HG03460 (cell line): ENCODE data around the gene PIK3AP1.

Experiments
- ATAC-seq: cut with Tn5 transposase; IDR thresholded peaks from one replicate; pipeline ENCODE4 v1.9.1; 2021; ENCODE audit not compliant: unreplicated experiment

PIK3AP1 gene

DNA sequence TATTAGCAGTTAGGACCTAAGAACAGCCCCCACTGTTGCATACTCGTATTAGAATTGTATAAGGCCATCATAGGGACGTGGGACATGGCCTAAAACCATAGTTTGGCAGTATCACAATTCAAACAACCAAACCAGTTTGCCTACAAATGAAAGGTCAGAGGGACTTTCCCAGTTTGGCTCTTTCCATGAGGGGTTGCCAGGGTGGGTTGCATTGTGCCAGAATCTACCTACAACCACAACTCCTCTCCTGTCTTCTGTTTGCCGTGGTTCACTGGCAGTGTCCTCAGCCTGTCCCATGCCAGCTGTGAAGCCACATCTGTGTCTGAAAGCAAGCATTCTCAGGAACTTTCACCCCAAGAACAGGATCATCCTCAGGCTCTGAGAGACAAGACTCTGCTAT, 44.5 kb downstream of the PIK3AP1 start:
- no peak for ATAC-seq

DNA sequence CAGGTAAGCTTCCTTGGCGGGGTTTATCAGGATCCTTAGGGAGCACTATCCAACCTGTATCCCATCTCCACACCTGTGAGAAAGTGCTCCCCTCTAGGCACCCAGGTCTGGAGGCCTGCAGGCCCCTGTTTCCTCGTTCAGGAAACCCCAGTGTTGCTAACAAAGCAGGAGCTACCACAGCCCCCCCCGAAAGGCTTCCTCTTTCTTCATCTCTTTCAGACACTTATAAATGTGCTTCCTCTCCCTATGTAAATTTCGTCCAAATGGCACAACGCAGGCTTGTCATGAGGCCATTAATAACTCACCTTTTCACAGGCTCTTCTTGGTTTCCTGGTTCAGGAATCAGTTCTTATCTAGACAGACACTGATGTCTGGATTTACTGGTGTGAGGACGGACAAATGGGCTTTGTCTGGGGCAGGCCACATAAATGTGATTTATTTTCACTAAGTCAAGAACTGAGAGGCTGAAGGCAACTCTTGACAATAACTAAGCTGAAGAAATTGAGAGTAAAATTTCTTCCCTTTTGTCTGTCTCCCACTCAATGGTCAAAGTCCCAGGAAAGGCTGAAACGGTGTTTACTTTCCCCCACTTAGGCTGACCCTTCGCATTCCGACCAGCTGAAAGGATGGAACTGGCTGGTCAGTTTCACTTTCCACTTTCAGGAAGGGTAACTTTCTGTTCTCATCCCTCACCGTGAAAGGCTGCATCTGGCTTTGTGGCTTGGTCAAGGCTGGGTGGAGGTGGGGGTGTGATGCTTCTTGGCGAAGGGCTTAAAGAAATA, 46.8 kb downstream of the PIK3AP1 start:
- ATAC-seq = peak; percentile 57

DNA sequence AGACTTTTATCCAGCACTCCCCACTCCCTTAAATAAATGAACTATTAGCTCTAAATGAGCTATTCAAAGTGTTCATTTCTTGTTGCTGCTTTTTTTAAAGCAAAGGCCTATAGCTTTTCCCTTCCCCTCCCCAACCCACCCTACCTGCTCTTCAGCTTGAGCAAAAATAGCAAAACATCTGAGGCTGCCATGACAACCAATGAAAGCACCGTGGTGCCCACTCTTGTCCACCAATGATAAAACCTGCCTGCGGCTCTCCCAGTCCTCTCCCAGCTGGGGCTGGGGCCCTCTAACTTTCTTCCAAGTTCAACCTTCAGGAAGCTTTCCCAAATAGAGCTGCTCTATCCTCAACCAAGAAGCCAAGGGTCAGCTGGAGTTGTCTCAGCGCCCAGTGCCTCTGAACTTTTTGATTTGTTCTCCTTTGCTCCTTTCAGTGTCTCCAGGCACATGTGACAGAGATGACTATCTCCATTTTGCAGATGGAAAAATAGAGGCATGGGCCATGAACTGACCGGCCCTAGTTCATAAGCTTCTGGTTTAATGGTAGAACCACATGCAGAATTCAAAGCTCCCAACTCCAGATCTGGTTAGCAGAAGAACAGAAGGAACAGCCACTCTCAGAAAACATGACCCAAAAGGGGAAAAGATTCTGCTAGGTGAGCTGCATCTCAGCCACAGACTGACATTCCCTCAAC, 47.7 kb downstream of the PIK3AP1 start:
- no peak for ATAC-seq

DNA sequence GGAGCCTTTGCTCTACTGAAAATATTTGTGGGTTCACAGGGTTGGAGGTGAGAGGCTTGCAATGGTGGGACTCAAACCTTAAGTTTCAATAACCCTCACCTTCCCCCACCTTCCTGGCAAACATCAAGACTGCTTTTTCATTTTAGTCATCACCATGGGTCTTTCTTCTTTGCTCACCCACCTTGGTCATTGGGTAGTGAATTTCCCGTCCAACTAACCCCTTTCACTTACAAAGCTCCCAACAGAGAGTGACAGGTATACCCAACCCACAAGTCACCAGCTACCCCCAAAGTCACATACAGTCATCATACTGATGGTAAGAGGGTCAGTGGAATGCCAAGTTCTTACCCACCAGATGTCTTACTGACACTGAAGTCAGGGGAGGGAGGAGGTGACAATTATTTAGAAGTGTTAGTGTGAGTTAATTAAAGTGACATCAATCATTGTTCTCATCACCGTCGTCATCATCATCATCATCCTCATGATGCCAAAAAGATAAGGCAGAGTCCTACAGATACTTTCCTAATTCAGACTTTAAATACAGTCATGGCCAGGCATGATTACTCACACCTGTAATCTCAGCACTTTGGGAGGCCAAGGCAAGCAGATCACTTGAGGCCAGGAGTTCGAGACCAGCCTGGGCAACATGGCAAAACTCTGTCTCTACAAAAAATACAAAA, 49.0 kb downstream of the PIK3AP1 start:
- no peak for ATAC-seq

DNA sequence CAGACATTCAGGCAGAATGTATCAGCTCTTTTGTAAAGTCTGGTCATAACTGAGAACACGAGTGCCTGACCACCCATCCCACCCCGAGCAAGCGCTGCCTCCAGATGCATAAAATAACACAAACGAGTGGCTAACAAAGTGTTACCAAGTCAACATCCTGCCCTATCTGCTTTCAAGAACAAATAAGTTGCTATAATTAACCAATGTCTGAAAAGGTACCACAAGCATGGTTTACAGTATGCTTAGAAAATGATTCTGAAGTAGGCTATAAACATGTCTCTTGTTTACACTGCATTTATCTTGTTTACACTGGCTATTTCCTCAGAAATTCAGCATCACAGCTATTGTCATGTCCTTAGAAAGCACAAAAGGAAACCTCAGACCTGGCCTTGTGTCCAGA, 49.5 kb downstream of the PIK3AP1 start:
- no peak for ATAC-seq

DNA sequence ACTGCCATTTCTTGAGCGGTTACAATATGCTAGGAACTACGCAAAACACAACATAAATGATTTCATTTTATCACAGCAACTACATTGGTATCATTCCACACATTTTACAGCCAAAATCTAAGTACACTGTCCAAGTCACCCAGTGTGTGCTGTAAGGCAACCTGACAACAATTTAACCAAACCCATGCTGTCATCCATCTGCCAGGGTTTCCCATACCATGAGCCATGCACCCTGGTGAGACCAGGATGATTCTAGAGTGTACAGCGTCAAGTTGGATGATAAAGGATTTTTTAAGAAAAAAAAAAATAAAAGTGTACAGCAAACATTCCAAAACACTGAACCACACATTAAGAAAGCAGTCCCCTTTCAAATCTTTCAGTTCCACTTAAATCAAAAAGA, 52.9 kb downstream of the PIK3AP1 start:
- ATAC-seq = no peak

DNA sequence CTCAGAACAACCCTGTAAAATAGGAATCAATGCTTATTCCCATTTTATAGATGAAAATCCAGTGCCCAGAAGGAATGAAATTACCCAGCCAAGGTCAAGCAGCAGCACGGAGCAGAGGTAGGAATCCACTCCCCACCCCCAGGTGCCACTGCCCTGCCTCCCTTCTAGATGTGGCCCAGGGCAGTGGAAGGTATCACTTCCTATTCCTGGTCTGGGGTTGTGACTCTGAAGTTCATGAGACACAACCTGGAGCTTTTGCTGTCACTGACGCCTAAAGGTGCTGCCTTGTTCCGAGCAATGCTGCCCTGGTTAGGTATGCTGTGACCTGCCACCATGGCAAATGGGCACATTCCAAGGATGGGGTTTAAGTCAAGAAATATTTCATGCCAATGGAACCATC, 53.6 kb downstream of the PIK3AP1 start:
- no peak for ATAC-seq

DNA sequence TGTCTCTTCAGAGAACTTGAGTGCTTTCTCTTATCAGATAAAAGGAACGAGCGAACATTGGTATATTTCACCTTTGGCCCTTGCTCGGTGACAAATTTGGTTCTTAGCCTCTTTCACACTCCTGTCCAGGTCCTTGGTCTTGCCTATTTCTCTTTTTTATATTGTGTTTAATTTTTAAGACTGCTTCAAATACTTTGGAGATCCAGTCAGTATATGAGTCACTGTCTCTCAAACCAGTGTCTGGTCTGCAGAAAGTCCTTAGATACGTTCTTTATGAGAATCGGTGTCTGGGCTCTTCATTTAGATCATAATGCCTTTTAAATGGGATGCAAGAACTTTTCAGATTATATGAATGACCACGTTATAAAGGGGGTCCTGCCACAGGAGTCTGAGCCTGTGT, 55.0 kb downstream of the PIK3AP1 start:
- ATAC-seq = no peak

DNA sequence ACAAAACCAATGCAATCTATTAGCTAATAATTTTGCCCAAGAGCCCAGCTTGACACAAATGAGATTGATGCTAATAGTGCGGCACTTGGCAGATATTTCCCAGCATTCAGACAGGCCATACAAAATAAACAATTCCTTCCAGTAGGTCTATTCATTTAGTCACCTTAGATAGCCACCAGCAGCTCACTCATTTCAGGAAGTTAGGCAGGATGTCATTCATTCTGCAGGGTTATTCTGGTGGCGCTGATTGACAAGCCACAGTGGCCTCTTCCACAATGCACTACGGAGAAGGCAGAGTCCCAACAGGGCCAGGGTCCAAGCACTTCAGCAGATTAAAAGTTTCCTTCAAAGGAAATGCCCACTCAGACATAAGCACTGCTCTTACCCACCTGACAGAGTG, 55.8 kb downstream of the PIK3AP1 start:
- ATAC-seq = no peak

DNA sequence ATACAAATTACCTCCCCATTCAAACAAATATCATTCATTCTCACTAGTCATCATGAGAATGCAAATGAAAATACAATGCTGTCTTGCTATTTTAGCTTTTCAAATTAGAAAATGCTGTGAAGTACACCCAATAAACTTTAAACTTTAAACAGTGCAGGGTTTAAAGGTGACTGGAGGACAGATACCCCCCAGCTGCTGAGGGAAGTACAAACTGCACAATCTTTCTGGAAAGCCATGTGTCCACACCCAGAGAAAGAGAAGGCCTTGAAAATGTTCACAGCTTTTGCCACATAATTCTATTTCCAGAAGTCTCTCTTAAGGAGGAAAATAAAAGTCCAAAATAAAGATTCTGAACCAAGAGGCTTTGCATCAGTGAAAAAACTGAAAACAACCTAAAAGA, 56.5 kb downstream of the PIK3AP1 start:
- ATAC-seq = no peak

DNA sequence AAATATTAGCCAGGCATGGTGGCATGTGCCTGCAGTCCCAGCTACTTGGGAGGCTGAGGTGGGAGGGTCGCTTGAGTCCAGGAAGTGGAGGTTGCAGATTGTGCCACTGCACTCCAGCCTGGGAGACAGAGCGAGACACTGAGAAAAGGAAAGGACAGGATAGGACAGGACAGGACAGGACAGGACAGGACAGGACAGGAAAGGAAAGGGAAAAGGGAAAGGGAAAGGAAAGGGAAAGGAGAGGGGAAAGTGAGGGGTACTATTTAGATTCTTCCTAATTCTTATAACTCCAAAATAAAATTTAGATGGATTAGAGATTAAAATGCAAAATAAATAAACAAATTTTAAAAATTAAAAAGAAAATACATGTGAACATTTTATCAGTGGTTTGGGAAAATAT, 58.7 kb downstream of the PIK3AP1 start:
- no peak for ATAC-seq

DNA sequence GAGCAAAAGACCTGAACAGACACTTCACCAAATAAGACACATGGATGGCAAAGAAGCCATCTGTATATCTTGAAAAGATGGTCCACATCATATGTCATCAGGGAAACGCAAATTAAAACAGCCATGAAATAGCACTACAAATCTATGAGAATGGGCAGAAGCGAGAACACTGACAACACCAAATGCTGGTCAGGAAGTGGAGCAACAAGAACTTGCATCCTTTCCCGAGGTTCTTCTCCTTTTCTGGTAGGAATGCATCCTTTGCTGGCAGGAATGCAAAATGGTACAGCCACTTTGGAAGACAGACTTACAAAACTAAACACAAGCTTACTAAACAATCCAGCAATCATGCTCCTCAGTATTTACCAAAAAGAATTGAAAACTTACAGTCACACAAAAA, 60.0 kb downstream of the PIK3AP1 start:
- no peak for ATAC-seq

DNA sequence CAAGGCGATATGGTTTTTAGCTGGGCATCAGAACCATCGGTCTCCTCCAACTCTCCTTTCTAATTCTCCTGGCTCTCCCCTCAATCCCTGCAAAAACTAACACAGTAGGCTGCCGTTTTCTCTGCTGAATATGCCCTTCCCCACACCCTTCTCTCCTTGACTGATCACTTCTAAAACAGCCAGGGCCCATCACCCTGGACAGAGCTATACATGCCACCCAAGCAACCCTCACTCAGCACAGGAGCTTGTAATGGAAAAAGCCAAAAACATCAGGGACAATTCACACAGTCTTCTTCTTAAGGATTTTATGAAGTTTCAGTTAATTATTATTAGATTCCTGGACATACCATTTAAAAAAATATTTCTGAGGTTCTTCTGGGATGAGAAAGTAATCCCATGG, 61.5 kb downstream of the PIK3AP1 start:
- ATAC-seq = no peak

DNA sequence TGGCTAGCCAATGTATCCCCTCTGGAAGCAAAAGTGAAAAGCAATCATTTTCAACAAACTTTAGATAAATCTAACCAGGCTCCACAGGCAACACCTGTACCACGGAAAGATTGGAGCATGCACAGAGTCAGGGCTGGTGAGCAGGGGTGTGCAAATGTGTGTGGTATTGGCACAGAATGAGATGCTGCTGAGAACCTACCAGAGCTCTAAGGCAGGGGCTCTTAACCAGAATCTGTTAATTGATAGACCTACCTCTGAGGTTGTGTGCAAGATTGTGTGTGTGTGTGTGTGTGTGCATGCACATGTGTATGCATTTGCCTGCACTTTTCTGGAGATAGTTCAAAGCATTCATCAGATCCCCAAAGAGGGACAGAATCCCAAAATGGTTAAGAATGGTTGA, 62.9 kb downstream of the PIK3AP1 start:
- no peak for ATAC-seq

DNA sequence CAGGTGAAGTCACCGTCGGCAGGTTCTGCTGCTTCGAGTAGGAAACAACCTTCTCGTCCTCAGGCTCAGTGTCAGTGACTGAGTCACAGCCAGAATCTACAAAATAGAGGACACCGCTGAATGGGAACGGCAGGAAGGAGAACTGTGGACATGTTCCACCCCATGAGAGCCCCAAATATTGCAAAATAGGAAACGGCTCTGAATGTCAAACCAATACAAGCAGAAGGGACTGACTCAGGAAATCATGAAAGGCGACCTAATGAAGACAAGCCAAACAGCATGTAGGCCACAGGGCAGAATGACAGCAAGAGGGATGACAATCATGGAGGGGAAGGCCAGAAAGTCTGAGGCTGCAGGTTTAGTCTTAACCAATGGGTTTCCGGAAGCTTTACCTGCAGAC, 63.5 kb downstream of the PIK3AP1 start:
- ATAC-seq = no peak

DNA sequence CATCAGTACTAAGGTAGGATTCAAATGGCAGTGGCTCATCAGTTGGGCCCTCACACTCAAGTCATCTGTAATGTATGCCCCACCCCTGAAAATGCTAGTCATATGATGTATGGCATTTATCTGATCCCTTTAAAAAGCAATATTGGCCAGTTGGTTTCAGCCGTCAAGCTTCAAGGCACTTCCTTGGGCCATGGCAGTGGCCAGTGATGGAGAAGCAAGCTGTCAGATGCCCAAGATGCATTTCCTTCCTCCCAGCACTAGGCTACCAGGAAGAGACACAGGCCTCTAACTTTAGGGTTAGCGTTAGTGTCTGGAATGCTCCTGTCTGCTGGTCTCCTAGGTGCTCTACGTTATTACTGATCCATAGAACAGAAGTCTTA, 64.1 kb downstream of the PIK3AP1 start:
- ATAC-seq = no peak

DNA sequence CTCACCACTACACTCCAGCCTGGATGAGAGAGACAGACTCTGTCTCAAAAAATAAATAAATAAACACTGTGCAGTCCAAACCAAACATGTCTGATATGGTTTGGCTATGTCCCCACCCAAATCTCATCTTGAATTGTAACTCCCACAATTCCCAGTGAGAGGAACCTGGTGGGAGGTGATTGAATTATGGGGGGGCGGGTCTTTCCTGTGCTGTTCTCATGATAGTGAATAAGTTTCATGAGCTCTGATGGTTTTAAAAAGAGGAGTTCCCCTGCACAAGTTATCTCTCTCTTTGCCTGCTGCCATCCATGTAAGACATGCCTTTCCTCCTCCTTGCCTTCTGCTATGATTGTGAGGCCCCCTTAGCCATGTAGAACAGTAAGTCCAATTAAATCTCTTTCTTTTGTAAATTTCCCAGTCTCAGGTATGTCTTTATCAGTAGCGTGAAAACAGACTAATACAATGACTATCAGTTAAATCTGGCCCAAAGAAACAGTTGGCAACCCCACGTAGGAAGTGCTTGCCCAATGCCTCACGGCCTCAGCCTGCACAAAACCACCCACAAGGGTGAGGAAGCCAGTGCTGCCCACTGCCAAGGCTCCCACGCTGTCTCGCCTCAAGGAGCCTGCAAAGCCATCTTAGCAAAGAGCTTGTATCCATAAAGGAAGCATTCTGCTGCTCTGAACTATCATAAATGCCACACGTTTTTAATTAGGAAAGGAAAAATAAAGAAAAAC, 64.7 kb downstream of the PIK3AP1 start:
- ATAC-seq = no peak

DNA sequence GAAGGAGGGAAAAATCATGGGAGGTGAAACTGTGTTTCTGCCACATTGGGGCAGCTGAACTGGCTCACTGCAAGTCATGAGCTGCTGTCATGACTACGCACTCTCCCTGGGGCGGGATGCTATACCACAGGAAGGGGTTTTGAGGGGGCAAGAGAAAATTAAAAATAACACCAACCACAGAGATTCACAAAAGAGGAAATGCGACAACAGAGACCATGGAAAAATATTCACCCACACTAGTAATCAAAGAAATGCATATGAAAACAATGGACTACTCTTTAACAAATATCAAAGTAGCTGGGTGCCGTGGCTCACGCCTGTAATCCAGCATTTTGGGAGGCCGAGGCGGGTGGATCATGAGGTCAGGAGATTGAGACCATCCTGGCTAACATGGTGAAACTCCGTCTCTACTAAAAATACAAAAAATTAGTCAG, 68.3 kb downstream of the PIK3AP1 start:
- peak; percentile 69 for ATAC-seq

DNA sequence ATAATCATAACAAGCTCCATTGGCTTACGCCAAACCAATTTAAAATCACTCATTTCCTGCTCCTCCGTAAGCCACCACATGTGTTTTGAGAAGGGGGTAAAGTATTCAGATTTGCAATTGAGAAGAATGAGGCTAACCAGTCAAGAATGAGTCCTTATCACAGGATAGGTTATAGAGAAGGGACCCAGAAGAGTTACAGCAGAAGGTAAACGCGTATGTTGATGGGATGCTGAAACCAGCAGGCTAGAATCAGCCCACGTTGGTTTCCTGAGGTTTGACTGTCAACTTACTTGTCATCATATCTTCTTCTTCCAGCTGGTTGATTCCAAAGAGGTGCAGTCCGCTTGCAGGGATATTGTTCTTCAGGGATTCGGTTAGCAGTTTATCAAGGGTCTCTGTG, 69.4 kb downstream of the PIK3AP1 start:
- no peak for ATAC-seq

DNA sequence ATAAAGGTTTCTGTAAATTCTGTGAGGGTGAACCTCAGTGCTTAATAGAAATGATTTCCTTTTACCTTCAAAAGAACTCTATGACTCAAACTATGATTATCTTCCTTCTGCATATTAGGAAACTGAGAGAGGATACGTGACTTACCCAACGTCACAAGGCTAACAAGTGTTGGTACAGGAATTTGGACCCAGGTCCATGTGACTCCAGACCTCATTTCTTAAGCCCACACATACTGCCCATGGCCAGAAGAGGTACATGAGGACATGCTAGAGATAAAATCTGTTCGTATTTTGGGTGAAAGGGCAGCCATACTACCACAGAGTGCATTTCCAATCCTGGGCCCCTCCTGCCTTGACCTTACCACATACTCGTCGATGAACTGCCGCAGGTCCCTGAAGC, 72.0 kb downstream of the PIK3AP1 start:
- no peak for ATAC-seq

DNA sequence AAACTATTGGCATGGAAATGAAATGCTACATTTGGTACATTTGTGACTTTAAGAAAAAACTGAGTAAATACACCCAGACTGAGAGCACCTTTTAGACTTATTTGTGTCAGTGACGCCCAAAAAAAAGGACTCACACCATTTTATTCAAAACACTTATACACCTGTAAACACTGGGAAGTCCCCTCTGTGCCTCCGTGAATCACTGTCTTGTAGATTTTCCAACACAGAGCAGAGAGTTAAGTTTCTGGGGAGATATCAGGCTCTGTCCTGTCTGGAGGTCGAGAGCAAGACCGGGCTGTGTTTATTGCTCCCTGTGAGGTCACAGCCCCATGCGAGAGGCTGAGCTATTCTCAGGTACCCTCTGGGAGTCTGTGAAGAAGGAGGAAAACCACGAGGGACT, 72.8 kb downstream of the PIK3AP1 start:
- no peak for ATAC-seq
